ENCODE measurements around the gene FBP2. TPM values are rescaled to one million over a fixed set of nuclear protein-coding genes. Genes with fewer than 3 reads are reported as not detected.

Gene FBP2
- total RNA-seq, 1 experiment from 2014 or later, result not detected

- no peak for TF ChIP-seq TCF7L2 (IDR thresholded peaks at IDR 0.05; ENCODE audit: borderline replicate concordance, extremely low read depth, insufficient read depth, insufficient read length)
- no peak for TF ChIP-seq ELF1 (IDR thresholded peaks at IDR 0.05; ENCODE audit: borderline replicate concordance, low read depth)
- no peak for TF ChIP-seq MAX (IDR thresholded peaks at IDR 0.05)
- TF ChIP-seq SIN3A (IDR thresholded peaks at IDR 0.05; ENCODE audit: low read depth), result no peak
- no peak for TF ChIP-seq CEBPB (IDR thresholded peaks at IDR 0.05; ENCODE audit: low read depth)
- TF ChIP-seq POLR2AphosphoS5 (IDR thresholded peaks at IDR 0.05; ENCODE audit: low read depth, low read length), result no peak
- TF ChIP-seq YY1 (IDR thresholded peaks at IDR 0.05; ENCODE audit: extremely low read depth, insufficient replicate concordance, low read depth, low read length), result no peak
- TF ChIP-seq CBX3 (IDR thresholded peaks at IDR 0.05; ENCODE audit: low read depth), result no peak
- no peak for TF ChIP-seq ZFX (IDR thresholded peaks at IDR 0.05)
- no peak for TF ChIP-seq ZBTB33 (IDR thresholded peaks at IDR 0.05; ENCODE audit: extremely low read depth, insufficient replicate concordance, low read length)
- no peak for TF ChIP-seq POLR2A (IDR thresholded peaks at IDR 0.05; ENCODE audit: borderline replicate concordance, extremely low read depth, insufficient read depth, insufficient read length)
- no peak for TF ChIP-seq RAD21 (IDR thresholded peaks at IDR 0.05; ENCODE audit: low read depth)
- TF ChIP-seq FOSL1 (IDR thresholded peaks at IDR 0.05; ENCODE audit: low read depth), result no peak
- TF ChIP-seq SRF (IDR thresholded peaks at IDR 0.05; ENCODE audit: low read depth), result no peak
- intact Hi-C loops (cut with micrococcal nuclease), result no loop called here
- Histone ChIP-seq H3K27ac (ENCODE audit: low read depth, low read length) (no peak overlapping the region), H3K4me3 (replicated peaks in 1 of 2; ENCODE audit: low read depth in 1 of 2, low read length in 2 of 2) (no peak overlapping the region), H3K9me3 (ENCODE audit: control insufficient read depth in 1 of 2, insufficient read depth in 1 of 2, low read depth in 1 of 2, low read length in 2 of 2) (no peaks in the 10 kb centered on the region), H3K36me3 (ENCODE audit: control insufficient read depth in 1 of 2, insufficient read depth in 2 of 2, low read length in 2 of 2) (no peaks in the 10 kb centered on the region), H3K9ac (ENCODE audit: low read length) (no peak overlapping the region), H3K4me2 (ENCODE audit: low read length) (no peak overlapping the region), H3K4me1 (ENCODE audit: control insufficient read depth in 1 of 2, insufficient read depth in 2 of 2, low read length in 2 of 2) (no peaks in the 10 kb centered on the region), H4K20me1 (ENCODE audit: insufficient read depth) (no peaks in the 10 kb centered on the region), H3K27me3 (ENCODE audit: insufficient read depth, low read length) (peaks cover 14% of the 10 kb centered on the region; the same call in 1 of the 2 replicates), H3K79me2 (ENCODE audit: insufficient read depth, low read length) (no peaks in the 10 kb centered on the region), H3K9me2 (ENCODE audit: insufficient read depth) (no peaks in the 10 kb centered on the region), H2AFZ (ENCODE audit: low read depth, low read length, poor library complexity, severe bottlenecking) (no peak overlapping the region)
- POLR2A ChIA-PET, result no interaction called here
- ATAC-seq (no peak), DNase-seq (ENCODE audit: low read depth, low spot score) (no peak)
- BruUV-seq (replicated peaks), result no TSS peak
- RAD21 ChIA-PET (ENCODE audit: low non-redundant PET in 1 of 2, low total read pairs in 2 of 2, uncharacterized antibody in 2 of 2, unreplicated experiment in 2 of 2), result no interaction called here
- CTCF ChIA-PET, result no interaction called here
Measured at GRCh38 chr9:94568250-94568889, 25.3 kb downstream of the FBP2 start.
